ENCODE measurements around the gene GRB2.

GRB2 gene

DNA sequence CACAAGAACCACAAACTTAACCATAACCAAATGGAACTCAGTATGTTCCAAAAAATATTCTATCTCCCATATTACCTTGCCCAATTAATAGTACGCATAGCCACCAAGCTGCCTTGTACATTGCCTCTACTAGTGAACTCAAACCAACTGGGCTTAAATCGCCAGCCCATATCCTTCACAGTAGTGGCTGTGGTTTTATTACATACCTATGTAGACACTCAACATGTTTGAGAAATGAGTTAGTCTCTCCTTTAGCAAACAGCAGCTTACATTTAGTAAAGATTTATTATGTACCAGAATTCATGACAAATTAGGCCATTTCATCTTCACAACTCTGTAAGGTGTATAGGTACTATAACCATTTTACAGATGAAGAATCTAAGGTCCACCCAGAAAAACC lies 41.4 kb downstream of the GRB2 start:
- Histone ChIP-seq H3K4me3 (ENCODE audit: low read length) (no peak overlapping the region), H3K4me2 (ENCODE audit: low read length) (no peak overlapping the region)

DNA sequence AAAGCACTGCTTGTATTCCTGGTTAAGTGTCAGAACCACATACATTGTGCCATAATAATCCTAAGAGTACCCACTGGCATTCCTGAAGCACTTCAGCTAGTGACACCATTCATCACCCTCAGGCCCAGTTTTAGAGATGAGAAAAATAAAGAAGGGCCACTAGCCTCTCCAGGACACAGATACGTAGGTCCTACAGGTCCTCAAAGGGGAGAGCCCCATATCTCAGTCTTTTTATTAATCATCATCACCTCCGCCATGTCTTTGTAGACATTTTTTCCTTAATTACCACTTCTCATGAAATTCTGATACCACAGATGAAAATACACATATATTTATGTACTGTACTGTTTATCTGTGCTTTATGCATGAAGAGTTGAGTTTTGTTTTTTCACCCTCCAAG lies 43.5 kb downstream of the GRB2 start:
- Histone ChIP-seq H3K9ac (ENCODE audit: low read length) (no peak overlapping the region), H3K4me1 (ENCODE audit: low read length) (peaks cover 28% of the 10 kb centered on the region), H3K9me3 (ENCODE audit: insufficient read depth, low read length) (no peaks in the 10 kb centered on the region), H4K20me1 (ENCODE audit: insufficient read depth, low read length) (peaks cover 93% of the 10 kb centered on the region), H3K36me3 (replicated peaks; ENCODE audit: low read depth, low read length) (peaks cover 3% of the 10 kb centered on the region), H2AFZ (ENCODE audit: low read depth, low read length) (no peak overlapping the region), H3K27ac (ENCODE audit: low read length) (no peak overlapping the region), H3K4me2 (ENCODE audit: low read length) (0 out of 2 replicates have a peak overlapping the region, but pooled peaks have one; percentile 11), H3K27me3 (ENCODE audit: low read depth, low read length) (no peaks in the 10 kb centered on the region), H3K4me3 (ENCODE audit: low read length) (no peak overlapping the region), H3K79me2 (ENCODE audit: low read length) (peaks cover 97% of the 10 kb centered on the region)
- TF ChIP-seq, protein P1, sequence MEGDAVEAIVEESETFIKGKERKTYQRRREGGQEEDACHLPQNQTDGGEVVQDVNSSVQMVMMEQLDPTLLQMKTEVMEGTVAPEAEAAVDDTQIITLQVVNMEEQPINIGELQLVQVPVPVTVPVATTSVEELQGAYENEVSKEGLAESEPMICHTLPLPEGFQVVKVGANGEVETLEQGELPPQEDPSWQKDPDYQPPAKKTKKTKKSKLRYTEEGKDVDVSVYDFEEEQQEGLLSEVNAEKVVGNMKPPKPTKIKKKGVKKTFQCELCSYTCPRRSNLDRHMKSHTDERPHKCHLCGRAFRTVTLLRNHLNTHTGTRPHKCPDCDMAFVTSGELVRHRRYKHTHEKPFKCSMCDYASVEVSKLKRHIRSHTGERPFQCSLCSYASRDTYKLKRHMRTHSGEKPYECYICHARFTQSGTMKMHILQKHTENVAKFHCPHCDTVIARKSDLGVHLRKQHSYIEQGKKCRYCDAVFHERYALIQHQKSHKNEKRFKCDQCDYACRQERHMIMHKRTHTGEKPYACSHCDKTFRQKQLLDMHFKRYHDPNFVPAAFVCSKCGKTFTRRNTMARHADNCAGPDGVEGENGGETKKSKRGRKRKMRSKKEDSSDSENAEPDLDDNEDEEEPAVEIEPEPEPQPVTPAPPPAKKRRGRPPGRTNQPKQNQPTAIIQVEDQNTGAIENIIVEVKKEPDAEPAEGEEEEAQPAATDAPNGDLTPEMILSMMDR (IDR thresholded peaks at IDR 0.05; ENCODE audit: low read depth, low read length) = no peak
- no peak for TF ChIP-seq EZH2phosphoT487 (IDR thresholded peaks at IDR 0.05; ENCODE audit: low read depth)

More for the DNA sequence above, 41.4 kb downstream of the GRB2 start:
- no peak overlapping the region for H3K27ac ChIP-seq (ENCODE audit: low read length)
- H3K9me3 ChIP-seq (ENCODE audit: insufficient read depth, low read length) = no peaks in the 10 kb centered on the region
- no peak overlapping the region for H3K9ac ChIP-seq (ENCODE audit: low read length)
- TF ChIP-seq, protein P1 (IDR thresholded peaks at IDR 0.05; ENCODE audit: low read depth, low read length) = no peak
- TF ChIP-seq EZH2phosphoT487 (IDR thresholded peaks at IDR 0.05; ENCODE audit: low read depth) = no peak
- peaks cover 97% of the 10 kb centered on the region for H4K20me1 ChIP-seq (ENCODE audit: insufficient read depth, low read length)
- H2AFZ ChIP-seq (ENCODE audit: low read depth, low read length) = no peak overlapping the region
- peaks cover 99% of the 10 kb centered on the region for H3K79me2 ChIP-seq (ENCODE audit: low read length)
- H3K36me3 ChIP-seq (replicated peaks; ENCODE audit: low read depth, low read length) = no peaks in the 10 kb centered on the region
- H3K4me1 ChIP-seq (ENCODE audit: low read length) = peaks cover 28% of the 10 kb centered on the region
- no peaks in the 10 kb centered on the region for H3K27me3 ChIP-seq (ENCODE audit: low read depth, low read length)

DNA sequence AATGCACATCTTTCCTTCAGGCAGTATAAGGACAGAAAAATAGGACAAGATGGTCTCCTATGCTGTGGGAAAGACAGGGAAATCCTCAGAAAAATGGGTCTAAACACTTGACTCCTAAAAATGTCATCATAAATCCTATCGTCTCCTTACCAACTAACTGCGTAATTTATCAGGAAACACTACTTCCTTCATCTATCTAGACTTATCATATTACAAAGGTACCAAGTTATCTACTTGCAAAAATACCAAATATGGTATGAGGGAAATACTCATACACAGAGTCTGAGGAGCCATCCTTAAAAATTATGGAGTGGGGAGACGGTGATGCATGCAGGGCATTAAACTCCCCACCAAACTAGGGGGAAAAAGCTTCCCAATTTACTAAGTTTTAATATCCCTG lies 44.1 kb downstream of the GRB2 start:
- H4K20me1 ChIP-seq (ENCODE audit: insufficient read depth, low read length) = peaks cover 93% of the 10 kb centered on the region
- H3K27ac ChIP-seq (ENCODE audit: low read length) = no peak overlapping the region
- no peak overlapping the region for H3K9ac ChIP-seq (ENCODE audit: low read length)
- no peaks in the 10 kb centered on the region for H3K9me3 ChIP-seq (ENCODE audit: insufficient read depth, low read length)
- no peaks in the 10 kb centered on the region for H3K27me3 ChIP-seq (ENCODE audit: low read depth, low read length)
- no peak overlapping the region for H2AFZ ChIP-seq (ENCODE audit: low read depth, low read length)
- H3K4me3 ChIP-seq (ENCODE audit: low read length) = no peak overlapping the region
- peaks cover 97% of the 10 kb centered on the region for H3K79me2 ChIP-seq (ENCODE audit: low read length)
- H3K4me1 ChIP-seq (ENCODE audit: low read length) = peaks cover 28% of the 10 kb centered on the region
- no peak overlapping the region for H3K4me2 ChIP-seq (ENCODE audit: low read length)
- TF ChIP-seq, protein P1 (IDR thresholded peaks at IDR 0.05; ENCODE audit: low read depth, low read length) = no peak
- TF ChIP-seq EZH2phosphoT487 (IDR thresholded peaks at IDR 0.05; ENCODE audit: low read depth) = no peak
- peaks cover 9% of the 10 kb centered on the region for H3K36me3 ChIP-seq (replicated peaks; ENCODE audit: low read depth, low read length)

DNA sequence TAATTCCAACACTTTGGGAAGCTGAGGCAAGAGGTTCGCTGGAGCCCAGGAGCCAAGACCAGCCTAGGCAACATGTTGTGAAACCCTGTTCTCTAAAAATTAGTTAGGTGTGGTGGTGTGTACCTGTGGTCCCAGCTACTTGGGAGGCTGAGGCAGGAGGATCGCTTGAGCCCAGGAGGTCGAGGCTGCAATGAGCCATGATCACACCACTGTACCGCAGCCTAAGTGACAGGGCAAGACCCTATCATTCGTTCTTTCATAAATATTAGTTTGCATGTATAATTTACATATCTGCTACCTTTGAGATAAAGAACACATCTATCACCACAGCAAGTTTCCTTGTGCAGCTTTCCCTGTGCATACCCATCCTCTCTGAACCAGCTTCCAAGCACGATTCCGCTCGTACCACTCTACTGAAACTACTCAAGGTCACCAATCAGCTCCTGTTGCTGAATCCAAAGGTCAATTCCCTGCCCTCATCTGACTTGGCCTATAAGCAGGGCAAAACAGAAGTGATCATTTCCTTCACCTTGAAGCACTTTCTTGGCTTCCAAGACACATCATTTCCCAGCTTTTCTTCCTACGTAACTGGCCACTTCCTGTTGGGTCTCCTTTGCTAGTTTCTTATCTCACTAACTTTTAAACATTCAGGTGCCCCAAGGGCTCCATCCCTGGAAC lies 49.1 kb downstream of the GRB2 start:
- no peak overlapping the region for H2AFZ ChIP-seq (ENCODE audit: low read depth, low read length)
- no peak overlapping the region for H3K27ac ChIP-seq (ENCODE audit: low read length)
- no peaks in the 10 kb centered on the region for H3K27me3 ChIP-seq (ENCODE audit: low read depth, low read length)
- TF ChIP-seq EZH2phosphoT487 (IDR thresholded peaks at IDR 0.05; ENCODE audit: low read depth) = no peak
- TF ChIP-seq, protein P1 (IDR thresholded peaks at IDR 0.05; ENCODE audit: low read depth, low read length) = no peak
- H3K9ac ChIP-seq (ENCODE audit: low read length) = no peak overlapping the region
- peaks cover 96% of the 10 kb centered on the region for H3K79me2 ChIP-seq (ENCODE audit: low read length)
- no peak overlapping the region for H3K4me3 ChIP-seq (ENCODE audit: low read length)
- H3K4me1 ChIP-seq (ENCODE audit: low read length) = peaks cover 10% of the 10 kb centered on the region; the same call in 1 of the 2 replicates
- peaks cover 22% of the 10 kb centered on the region for H3K36me3 ChIP-seq (replicated peaks; ENCODE audit: low read depth, low read length)
- H3K9me3 ChIP-seq (ENCODE audit: insufficient read depth, low read length) = no peaks in the 10 kb centered on the region
- peaks cover 92% of the 10 kb centered on the region for H4K20me1 ChIP-seq (ENCODE audit: insufficient read depth, low read length)
- no peak overlapping the region for H3K4me2 ChIP-seq (ENCODE audit: low read length)
